ENCODE results near the gene LYAR. TPM values are rescaled to one million over a fixed set of nuclear protein-coding genes. Genes with fewer than 3 reads are reported as not detected.

Gene LYAR
- total and polyA plus RNA-seq, 2 experiments from 2014 or later = 44.0 to 105 TPM

DNA sequence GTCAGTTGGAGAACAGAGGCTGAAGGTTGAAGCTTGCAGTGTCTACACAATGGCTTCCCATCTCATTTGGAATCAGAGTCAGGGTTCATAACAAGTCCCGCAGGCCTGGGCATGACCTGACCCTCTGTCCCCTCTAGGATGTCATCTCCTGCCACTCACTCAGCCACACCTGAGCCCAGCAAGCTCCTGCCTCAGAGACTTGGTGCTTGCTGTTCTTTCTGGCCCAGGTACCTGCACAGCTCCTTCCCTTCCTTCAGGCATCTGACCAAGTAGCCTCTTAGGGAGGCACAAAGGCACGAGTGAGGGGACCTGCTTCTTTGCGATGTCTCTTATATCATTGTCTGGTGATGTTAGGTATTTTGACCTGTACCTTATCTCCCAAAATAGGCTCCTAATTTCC is 9.1 kb upstream of the LYAR start (continued):
- TF ChIP-seq, protein P1, sequence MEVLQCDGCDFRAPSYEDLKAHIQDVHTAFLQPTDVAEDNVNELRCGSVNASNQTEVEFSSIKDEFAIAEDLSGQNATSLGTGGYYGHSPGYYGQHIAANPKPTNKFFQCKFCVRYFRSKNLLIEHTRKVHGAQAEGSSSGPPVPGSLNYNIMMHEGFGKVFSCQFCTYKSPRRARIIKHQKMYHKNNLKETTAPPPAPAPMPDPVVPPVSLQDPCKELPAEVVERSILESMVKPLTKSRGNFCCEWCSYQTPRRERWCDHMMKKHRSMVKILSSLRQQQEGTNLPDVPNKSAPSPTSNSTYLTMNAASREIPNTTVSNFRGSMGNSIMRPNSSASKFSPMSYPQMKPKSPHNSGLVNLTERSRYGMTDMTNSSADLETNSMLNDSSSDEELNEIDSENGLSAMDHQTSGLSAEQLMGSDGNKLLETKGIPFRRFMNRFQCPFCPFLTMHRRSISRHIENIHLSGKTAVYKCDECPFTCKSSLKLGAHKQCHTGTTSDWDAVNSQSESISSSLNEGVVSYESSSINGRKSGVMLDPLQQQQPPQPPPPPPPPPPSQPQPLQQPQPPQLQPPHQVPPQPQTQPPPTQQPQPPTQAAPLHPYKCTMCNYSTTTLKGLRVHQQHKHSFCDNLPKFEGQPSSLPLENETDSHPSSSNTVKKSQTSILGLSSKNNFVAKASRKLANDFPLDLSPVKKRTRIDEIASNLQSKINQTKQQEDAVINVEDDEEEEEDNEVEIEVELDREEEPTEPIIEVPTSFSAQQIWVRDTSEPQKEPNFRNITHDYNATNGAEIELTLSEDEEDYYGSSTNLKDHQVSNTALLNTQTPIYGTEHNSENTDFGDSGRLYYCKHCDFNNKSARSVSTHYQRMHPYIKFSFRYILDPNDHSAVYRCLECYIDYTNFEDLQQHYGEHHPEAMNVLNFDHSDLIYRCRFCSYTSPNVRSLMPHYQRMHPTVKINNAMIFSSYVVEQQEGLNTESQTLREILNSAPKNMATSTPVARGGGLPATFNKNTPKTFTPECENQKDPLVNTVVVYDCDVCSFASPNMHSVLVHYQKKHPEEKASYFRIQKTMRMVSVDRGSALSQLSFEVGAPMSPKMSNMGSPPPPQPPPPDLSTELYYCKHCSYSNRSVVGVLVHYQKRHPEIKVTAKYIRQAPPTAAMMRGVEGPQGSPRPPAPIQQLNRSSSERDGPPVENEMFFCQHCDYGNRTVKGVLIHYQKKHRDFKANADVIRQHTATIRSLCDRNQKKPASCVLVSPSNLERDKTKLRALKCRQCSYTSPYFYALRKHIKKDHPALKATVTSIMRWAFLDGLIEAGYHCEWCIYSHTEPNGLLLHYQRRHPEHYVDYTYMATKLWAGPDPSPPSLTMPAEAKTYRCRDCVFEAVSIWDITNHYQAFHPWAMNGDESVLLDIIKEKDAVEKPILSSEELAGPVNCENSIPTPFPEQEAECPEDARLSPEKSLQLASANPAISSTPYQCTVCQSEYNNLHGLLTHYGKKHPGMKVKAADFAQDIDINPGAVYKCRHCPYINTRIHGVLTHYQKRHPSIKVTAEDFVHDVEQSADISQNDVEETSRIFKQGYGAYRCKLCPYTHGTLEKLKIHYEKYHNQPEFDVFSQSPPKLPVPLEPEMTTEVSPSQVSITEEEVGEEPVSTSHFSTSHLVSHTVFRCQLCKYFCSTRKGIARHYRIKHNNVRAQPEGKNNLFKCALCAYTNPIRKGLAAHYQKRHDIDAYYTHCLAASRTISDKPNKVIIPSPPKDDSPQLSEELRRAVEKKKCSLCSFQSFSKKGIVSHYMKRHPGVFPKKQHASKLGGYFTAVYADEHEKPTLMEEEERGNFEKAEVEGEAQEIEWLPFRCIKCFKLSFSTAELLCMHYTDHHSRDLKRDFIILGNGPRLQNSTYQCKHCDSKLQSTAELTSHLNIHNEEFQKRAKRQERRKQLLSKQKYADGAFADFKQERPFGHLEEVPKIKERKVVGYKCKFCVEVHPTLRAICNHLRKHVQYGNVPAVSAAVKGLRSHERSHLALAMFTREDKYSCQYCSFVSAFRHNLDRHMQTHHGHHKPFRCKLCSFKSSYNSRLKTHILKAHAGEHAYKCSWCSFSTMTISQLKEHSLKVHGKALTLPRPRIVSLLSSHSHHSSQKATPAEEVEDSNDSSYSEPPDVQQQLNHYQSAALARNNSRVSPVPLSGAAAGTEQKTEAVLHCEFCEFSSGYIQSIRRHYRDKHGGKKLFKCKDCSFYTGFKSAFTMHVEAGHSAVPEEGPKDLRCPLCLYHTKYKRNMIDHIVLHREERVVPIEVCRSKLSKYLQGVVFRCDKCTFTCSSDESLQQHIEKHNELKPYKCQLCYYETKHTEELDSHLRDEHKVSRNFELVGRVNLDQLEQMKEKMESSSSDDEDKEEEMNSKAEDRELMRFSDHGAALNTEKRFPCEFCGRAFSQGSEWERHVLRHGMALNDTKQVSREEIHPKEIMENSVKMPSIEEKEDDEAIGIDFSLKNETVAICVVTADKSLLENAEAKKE (CRISPR knock-in tag; IDR thresholded peaks at IDR 0.05) = no peak
- TF ChIP-seq EZH2 (IDR thresholded peaks at IDR 0.05; ENCODE audit: low read depth, unreplicated experiment) (no peak), CREB1 (CRISPR knock-in tag; IDR thresholded peaks at IDR 0.05; ENCODE audit: low read depth) (no peak), EZH2phosphoT487 (IDR thresholded peaks at IDR 0.05; ENCODE audit: unreplicated experiment) (no peak)
- TF ChIP-seq, protein P2, sequence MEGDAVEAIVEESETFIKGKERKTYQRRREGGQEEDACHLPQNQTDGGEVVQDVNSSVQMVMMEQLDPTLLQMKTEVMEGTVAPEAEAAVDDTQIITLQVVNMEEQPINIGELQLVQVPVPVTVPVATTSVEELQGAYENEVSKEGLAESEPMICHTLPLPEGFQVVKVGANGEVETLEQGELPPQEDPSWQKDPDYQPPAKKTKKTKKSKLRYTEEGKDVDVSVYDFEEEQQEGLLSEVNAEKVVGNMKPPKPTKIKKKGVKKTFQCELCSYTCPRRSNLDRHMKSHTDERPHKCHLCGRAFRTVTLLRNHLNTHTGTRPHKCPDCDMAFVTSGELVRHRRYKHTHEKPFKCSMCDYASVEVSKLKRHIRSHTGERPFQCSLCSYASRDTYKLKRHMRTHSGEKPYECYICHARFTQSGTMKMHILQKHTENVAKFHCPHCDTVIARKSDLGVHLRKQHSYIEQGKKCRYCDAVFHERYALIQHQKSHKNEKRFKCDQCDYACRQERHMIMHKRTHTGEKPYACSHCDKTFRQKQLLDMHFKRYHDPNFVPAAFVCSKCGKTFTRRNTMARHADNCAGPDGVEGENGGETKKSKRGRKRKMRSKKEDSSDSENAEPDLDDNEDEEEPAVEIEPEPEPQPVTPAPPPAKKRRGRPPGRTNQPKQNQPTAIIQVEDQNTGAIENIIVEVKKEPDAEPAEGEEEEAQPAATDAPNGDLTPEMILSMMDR (conservative IDR thresholded peaks at IDR 0.05; ENCODE audit: low read depth in 2 of 2) = no peak
- TF ChIP-seq, protein P3, sequence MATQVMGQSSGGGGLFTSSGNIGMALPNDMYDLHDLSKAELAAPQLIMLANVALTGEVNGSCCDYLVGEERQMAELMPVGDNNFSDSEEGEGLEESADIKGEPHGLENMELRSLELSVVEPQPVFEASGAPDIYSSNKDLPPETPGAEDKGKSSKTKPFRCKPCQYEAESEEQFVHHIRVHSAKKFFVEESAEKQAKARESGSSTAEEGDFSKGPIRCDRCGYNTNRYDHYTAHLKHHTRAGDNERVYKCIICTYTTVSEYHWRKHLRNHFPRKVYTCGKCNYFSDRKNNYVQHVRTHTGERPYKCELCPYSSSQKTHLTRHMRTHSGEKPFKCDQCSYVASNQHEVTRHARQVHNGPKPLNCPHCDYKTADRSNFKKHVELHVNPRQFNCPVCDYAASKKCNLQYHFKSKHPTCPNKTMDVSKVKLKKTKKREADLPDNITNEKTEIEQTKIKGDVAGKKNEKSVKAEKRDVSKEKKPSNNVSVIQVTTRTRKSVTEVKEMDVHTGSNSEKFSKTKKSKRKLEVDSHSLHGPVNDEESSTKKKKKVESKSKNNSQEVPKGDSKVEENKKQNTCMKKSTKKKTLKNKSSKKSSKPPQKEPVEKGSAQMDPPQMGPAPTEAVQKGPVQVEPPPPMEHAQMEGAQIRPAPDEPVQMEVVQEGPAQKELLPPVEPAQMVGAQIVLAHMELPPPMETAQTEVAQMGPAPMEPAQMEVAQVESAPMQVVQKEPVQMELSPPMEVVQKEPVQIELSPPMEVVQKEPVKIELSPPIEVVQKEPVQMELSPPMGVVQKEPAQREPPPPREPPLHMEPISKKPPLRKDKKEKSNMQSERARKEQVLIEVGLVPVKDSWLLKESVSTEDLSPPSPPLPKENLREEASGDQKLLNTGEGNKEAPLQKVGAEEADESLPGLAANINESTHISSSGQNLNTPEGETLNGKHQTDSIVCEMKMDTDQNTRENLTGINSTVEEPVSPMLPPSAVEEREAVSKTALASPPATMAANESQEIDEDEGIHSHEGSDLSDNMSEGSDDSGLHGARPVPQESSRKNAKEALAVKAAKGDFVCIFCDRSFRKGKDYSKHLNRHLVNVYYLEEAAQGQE (IDR thresholded peaks at IDR 0.05; ENCODE audit: unreplicated experiment) = no peak

Data from GM23338 (cell line).